ENCODE measurements around the gene PIRT.

The PIRT gene

GRCh38 chr17:10785295-10785694 is 52.6 kb downstream of the PIRT start:
- DNase-seq, result no peak

GRCh38 chr17:10779609-10780008 is 58.3 kb downstream of the PIRT start:
- no peak for DNase-seq

DNA sequence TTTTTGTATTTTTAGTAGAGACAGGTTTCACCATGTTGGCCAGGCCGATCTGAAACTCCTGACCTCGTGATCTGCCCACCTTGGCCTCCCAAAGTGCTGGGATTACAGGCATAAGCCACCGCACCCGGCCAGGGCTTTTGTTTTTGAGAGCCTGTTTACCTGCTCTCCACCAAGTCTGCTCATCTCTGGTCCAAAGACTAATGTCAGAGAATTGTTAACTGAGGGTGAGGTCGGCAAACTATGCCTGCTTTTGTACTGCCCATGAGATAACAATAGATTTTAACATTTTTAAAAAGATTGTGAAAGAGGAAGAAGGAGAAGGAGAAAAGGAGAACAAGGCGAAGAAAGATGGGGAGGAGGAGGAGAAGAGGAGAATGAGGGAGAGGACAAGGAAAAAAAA is 60.0 kb downstream of the PIRT start:
- DNase-seq, result no peak

DNA sequence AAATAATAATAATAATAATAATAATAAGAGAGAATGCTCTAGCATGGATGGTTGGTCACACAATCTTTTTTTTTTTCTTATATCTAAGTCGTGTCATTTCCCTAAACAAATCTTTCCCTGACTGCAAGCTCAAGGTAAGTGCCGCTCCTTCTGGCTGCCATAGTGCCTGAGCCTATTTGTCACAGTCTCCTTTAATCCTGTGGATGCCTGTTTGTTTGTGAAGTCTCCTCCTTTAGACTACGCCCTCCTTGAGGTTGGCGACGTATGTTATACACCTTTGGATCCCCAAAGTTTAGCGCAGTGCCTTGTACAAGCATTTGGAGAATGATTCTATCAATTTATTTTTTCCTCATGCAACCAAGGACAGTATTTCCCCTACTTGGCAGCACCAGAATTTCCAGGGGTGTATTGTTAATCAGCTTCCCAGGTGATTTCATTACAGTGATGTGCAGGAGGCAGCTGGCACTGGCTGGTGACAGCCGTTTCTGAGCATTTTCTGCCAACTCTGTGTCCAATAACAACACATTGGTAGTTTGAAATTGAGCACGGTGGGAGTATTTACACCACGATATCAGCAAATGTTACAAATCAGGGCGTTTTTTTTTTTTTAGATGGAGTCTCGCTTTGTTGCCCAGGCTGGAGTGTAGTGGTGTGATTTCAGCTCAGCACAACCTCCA is 60.6 kb downstream of the PIRT start:
- no peak for DNase-seq

DNA sequence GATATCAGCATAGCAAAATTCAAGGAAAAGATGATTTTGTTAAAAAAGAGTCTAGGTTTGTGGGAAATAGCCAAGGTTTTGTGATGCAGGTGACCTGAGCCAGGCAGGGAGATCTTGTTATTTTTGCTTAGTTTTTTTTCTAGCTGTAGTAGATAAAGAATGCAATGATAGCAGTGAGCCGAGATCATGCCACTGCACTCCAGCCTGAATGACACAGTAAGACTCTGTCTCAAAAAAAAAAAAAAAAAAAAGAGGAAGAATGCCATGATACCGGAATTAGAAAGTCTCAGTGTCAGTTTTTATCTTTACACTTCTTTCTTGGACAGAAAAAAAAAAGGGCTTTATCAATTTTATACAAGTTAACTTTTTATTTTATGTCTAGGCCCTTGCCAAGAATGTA is 61.5 kb downstream of the PIRT start:
- DNase-seq, result no peak

DNA sequence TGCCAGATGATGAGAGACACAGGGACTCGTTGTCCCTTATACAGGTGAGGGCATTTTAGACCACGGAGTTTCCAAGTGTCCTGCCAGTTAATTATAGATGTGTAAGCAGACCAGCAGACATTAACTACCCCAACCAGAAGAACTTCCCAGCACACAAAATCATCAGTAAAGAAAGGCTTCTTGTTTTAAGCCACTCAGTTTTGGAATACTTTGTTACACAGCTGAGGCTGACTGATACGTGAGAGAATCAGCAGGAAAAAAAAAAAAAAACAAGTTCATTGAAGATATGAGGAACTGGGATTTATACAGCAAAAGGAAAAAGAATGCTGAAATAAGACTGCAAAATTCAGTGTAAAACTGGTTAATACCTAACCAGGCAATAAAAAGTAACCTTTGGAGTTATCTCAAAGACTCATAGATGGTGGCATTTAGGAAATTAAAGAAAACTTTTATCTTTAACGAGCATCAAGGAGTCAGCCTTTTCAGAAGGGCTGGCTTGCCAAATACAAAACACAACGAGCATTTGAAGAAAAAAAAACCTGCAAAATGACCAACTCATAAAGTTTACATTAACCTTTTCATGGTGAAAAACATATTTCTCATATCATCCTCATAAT is 62.0 kb downstream of the PIRT start:
- DNase-seq, result no peak

- DNase-seq, result no peak
Measured at GRCh38 chr17:10775058-10775457, 62.8 kb downstream of the PIRT start.

GRCh38 chr17:10773391-10773790 is 64.5 kb downstream of the PIRT start:
- DNase-seq, result no peak
